Stimulated activated CD8-positive, alpha-beta memory T cell treated with anti-CD3 and anti-CD28 coated beads, Interleukin-2, amount 100 ng/mL, for 48 hours (primary cell): ENCODE measurements around the gene KIF13A.
"Not testable (repeated sequence)": the region's sequence is repeated elsewhere in the genome, so short reads cannot be mapped to it uniquely, and the experiment has no call there.

ENCODE experiments used
- DNase-seq, 2 donors: peaks; one replicate each; pipeline ENCODE4 v3.0.0-alpha.2; 2020; ENCODE audit warnings: low read depth in 2 of 2

KIF13A gene

DNA sequence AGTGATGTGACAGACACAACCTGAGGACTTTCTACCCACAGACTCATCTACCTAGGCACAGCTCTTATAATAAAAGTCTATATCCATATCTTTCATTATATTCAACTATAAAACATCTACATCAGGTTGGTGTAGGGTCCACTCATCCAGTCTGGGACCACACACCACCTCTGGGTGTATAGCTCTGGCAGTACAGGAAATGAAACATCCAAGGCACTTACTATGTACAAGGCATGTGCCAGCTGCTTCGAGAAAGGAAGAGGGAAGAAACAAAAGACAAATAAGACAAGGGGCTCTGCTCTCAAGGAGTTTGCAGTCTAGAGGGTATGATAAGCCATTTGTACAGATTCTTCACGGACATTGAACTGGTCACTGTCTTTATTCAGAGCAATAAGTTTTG, 18.6 kb downstream of the KIF13A start:
- no peak for DNase-seq

DNA sequence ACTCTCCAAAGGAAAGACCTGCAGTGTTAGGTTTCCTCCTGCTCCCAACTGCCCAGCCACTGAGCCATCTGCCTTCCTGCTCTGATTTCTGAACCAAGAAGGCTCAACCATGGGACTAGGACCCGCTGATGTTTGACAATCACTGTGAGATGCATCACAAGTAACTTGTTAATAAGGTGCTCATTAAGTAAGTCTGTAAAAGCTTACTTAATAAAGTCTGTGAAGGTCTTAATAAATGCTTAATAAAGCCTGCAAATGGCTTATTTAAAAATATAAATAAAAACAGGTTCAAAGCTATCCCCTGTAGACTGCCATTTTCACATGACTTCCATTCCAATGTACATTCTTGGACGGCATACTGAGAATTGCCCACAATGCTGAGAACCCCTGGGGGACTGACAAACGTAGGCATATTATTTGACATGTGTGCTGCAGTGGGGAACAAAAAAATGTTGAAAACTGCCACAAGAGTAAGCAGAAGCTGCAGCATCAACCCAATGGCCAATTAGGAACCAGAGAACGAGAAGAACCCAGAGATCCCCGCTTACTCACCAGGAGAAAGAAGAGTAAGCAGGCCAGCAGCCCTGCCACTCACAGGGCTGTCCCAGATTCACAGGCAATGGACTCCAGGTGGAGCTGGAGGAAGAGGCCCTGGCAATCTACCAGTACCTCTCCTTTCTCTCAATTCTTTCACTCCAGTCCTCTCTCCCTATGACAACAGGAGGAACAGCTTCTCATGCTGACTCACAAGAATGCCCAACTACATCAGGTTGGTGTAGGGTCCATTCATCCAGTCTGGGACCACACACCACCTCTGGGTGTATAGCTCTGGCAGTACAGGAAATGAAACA, 19.5 kb downstream of the KIF13A start:
- no peak for DNase-seq

DNA sequence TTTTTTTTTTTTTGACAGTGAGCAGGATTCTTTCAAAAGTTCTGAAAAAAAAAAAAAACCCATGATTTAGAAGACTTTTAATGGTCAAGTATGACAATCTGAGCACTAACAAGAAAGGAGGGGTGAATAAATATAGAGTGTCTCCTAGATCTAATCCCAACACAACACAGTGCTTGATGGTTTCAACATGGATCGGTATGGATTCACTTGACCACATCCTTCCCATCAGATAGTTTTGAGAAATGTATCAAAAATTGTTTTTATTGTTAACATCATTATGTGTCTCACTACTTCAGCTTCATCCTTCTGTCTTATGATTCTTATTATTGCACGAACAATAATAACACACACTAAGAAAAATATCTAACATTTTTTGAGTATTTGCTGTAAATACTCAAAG, 21.0 kb downstream of the KIF13A start:
- DNase-seq: no peak

DNA sequence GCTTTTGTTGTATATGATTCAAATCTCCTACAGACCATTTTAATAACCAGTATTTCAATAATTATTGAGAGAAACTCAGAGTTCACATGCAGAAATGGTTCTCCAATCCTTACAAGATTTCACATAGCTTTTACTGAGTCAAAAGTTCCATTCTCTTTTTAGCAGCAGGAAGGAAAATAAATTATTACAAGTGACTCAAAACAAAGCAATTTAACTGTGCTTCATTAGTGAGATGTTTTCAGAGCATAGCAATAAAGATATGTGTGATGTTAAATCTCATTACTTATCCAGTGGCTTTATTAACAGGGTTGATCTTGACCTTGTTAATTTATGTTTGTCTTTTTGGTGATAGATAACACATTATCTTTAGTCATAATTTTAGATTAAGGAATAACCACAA, 22.0 kb downstream of the KIF13A start:
- DNase-seq: no peak

DNA sequence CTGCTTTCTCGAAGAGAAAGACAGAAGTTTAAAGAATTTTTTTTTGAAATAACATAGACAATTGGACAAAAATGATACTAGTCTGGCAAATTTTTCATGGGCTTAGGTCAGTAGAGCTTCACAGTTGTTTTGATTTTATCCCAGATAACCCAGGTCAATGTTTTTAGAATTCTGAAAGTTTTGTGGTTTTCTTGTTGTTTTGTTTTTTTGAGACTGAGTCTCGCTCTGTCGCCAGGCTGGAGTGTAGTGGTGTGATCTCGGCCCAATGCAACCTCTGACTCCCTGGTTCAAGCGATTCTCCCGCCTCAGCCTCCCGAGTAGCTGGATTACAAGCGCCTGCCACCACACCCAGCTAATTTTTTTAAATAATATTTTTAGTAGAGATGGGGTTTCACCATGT, 22.8 kb downstream of the KIF13A start:
- no peak for DNase-seq

- no peak for DNase-seq
Measured at GRCh38 chr6:17962436-17963031, 24.9 kb downstream of the KIF13A start.

- DNase-seq: no peak
Measured at GRCh38 chr6:17959302-17959701, 28.1 kb downstream of the KIF13A start.

- DNase-seq: no peak
Measured at GRCh38 chr6:17957904-17958620, 29.4 kb downstream of the KIF13A start.

- DNase-seq: no peak
Measured at GRCh38 chr6:17957498-17957897, 29.9 kb downstream of the KIF13A start.

- no peak for DNase-seq
Measured at GRCh38 chr6:17957086-17957485, 30.3 kb downstream of the KIF13A start.

- DNase-seq: no peak
Measured at GRCh38 chr6:17950095-17950494, 37.3 kb downstream of the KIF13A start.

DNA sequence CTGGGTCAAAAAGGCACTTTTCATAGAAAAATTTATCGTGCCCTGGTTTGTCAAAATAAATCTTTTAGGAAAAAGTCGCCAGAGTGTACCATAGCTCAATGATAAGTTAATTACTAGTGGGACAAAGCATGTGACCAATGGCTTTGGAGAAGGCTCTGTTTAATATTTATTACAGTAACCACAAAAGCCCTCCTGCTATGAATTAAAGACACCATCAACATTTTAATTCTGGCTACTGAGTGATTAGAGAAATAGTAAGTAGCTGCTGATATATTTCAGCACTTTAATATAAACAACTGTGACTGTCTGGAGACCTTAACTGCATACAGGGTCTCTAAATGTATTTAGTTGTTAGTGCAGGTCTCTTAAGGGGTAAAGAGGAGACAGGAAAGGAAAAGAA, 38.3 kb downstream of the KIF13A start:
- no peak for DNase-seq

- no peak for DNase-seq
Measured at GRCh38 chr6:17948725-17949124, 38.7 kb downstream of the KIF13A start.

- DNase-seq: not testable (repeated sequence)
Measured at GRCh38 chr6:17947574-17947973, 39.9 kb downstream of the KIF13A start.

DNA sequence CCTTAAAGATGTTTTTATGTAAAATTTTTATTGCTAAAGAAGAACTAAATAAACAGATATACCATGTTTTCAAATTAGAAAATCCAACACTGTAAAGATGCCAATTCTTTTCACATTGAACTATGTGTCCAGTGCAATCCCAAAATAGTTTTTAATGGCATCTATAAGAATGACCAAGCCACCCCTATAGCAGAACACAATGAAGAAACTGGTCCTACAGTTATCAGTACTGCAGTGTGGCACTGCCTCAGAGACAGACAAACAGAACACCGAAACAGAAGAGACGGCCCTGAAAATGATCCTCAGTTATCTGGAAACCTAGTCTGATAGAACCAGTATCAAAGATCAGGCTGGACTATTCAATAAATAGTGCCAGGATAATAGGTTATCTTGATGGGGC, 41.9 kb downstream of the KIF13A start:
- no peak for DNase-seq

GRCh38 chr6:17945111-17945510, 42.3 kb downstream of the KIF13A start:
- no peak for DNase-seq

DNA sequence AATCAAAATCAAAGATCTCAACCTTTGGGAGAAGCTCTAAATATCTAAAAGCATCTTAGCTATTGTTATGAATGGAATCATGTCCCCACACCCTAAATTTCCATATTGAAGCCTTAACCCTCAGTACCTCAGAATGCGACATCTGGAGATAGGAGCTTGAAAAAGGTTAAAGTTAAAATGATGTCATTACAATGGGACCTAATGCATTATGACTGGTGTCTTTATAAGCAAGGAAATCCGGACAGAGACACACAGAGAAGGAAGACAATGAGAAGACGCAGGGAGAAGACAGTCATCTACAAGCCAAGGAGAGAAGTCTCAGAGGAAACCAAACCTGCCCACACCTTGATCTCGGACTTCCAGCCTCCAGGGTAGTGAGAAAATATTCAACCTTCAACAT, 46.1 kb downstream of the KIF13A start:
- no peak for DNase-seq

DNA sequence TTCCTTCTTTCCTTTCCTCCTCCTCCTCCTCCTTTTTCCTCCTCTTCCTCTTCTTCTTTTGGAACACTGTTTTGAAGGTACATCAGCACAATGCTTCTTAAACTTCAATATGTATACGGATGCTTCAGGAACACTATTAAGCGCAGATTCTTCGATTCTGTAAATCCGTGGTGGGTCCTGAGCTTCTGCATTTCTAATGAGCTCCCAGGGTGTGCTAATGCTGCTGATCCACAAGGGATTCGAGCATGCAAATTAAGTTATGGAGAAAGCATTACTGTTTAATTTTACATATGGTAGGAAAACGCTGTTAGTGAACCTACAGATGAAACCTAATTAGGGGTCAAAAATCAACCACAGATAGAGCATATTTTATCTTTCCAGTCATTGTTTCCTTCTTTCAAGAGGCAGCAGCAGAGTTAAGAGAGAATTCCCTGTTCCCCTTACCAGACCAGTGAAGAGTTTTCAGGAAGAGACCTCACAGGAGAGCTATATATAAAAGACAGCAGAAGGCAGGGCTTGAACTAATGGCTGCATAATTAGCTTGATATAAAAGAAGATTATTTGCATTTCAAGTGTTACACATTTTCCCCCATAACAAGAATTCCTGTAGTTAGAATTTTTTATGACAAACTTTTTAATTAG, 47.2 kb downstream of the KIF13A start:
- DNase-seq: no peak

DNA sequence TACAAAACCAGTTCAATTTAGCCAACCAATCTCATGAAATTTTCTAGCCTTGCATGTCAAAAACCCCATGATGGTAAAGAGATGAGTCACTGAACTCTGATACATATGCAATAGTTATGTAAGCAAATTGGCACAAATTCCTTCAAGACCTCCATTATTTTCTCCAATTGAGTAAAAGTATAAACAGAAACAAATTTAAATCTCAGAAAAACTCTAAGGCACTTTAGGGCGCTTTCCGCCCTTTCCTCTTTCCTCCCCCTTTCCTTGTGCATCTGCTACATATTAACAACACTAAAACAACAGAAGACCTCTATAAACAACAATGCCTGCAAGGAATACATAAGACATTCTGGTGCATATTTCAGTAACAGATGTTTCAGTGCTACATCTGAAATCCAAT, 48.5 kb downstream of the KIF13A start:
- no peak for DNase-seq

DNA sequence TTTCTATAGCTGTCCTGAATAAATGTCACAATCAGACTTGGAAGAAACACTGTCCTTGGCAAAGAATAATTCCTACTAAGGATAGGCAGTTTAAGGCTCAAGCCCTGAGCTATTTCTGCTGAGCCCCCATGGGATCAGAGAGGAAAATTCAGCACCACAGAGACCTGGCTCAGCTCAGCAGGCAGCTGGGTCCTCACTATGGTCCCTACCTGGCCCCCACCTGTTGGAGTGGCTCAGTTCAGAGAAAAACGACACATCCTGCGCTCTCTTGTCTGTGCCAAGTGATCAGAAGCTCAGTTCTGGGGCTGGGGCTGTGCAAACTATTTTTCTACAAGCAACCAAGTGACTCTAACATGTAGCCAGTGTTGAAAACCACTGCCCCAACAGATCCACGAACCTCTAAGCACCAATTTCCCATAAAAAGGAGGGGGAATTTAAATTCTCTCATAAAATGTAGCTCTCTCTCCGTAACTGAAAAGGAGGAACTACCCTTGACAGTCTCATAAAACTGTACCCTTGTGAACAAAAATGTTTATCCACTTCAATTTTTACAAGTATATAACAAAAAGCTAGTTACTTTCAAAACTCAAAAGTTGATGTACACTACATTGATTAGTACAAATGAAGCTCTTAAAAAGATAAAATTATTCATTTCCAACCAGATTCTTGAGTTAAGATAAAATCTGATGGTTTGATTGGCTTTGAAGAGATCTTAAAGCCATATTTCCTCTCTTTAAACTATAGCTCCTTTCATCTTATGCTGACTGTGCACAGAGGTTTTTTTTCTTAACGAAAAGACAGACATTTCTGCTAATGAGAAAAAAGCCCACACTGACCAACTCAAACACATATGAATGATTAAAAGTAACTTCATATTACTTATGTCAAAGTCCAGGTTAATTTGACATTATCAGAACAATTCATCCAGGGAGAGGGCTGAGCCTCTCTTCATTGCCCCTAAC, 52.0 kb downstream of the KIF13A start:
- DNase-seq: no peak

- no peak for DNase-seq
Measured at GRCh38 chr6:17933716-17934115, 53.7 kb downstream of the KIF13A start.
